Ovary (tissue), 9 donors: ENCODE measurements around the gene IGSF9. TPM values are rescaled to one million over a fixed set of nuclear protein-coding genes. Genes with fewer than 3 reads are reported as not detected.

Experiments
- DNase-seq, 5 donors: peaks; one replicate each; pipeline ENCODE4 v3.0.0-alpha.2; 2019 to 2020
- H3K27ac ChIP-seq, 2 donors: fragments of 200-600 bp; one replicate each; pipeline versions ENCODE4 v1.5.1 to v1.8.0; 2019 to 2022
- H3K27me3 ChIP-seq: fragments of 200-600 bp; one replicate; pipeline ENCODE4 v1.8.0; 2022
- H3K36me3 ChIP-seq: fragments of 200-600 bp; sonication (generic); one replicate; pipeline ENCODE4 v1.5.1; 2019
- H3K4me1 ChIP-seq: one replicate; pipeline ENCODE4 v1.8.1; 2013; ENCODE audit warnings: mild to moderate bottlenecking, moderate library complexity; ENCODE audit not compliant: insufficient read depth
- H3K4me3 ChIP-seq: fragments of 200-600 bp; sonication (generic); one replicate; pipeline ENCODE4 v1.5.1; 2017
- H3K9me3 ChIP-seq, 2 donors: fragments of 200-600 bp in 1 of 2; sonication (generic) in 1 of 2; one replicate each; pipeline versions ENCODE4 v1.5.1 to v1.8.1; 2013 to 2019; ENCODE audit warnings: mild to moderate bottlenecking in 1 of 2, moderate library complexity in 1 of 2
- EP300 ChIP-seq: sonication (generic); formaldehyde crosslinking; IDR thresholded peaks from one replicate; pipeline ENCODE4 v1.6.1; 2017; ENCODE audit warnings: antibody characterized with exemption
- POLR2A ChIP-seq: fragments of 450-650 bp; IDR thresholded peaks from one replicate; pipeline ENCODE4 v1.6.1; 2017; ENCODE audit warnings: antibody characterized with exemption, mild to moderate bottlenecking, moderate library complexity
- WGBS, 3 donors: extraction: QIAGEN DNeasy Blood & Tissue Kit in 1 of 3; methylation state at CpG; one replicate each; pipeline versions ENCODE4 v1.1.5 to v1.1.7; 2013 to 2017; 5-methylcytosine and 5-hydroxymethylcytosine counted together
- intact Hi-C, 4 donors: fragments of 100-400 bp; cut with DNase I; formaldehyde crosslinking; loops; one replicate each; pipeline versions ENCODE4 v1.11.0 to v1.15.1; 2022 to 2023
- polyA plus RNA-seq, 2 donors: library from polyadenylated mRNA; stranded (reverse); fragments of 200-250 nt in 1 of 2; fragments of 350-450 nt in 1 of 2; fragmentation: Illumina TruSeq in 1 of 2; extraction: RNeasy Lipid Tissue Mini Kit (QIAGEN cat#74804) in 1 of 2; gene quantifications; one replicate each; pipeline ENCODE4 v1.2.3, GENCODE V29; 2013 to 2014
- total RNA-seq, 7 donors: library from RNA; depleted of rRNA in 2 of 7; stranded (reverse); fragments of >200 nt in 2 of 7; fragmentation: NEBNext Ultra II Directional in 3 of 7; extraction: Animal tissue kit (Norgen Biotek cat#: 25700) in 3 of 7; gene quantifications; one replicate each; pipeline versions ENCODE4 v1.1.0 to v1.2.4, GENCODE V29; 2016 to 2023
- TF ChIP-seq, protein P1 (sequence below), 3 donors: fragments of 450-650 bp in 2 of 3; fragments of 200-600 bp in 1 of 3; IDR thresholded peaks; one replicate each; pipeline versions ENCODE4 v1.5.1 to v1.8.0; 2016 to 2022; ENCODE audit warnings: antibody characterized with exemption in 3 of 3, mild to moderate bottlenecking in 1 of 3
- donor health status: DM: no; HTN: no; CAD: no; lungs with moderate emphysema.
- donor health status: DM: no; HTN: no; CAD: no.
- donor health status: Bipolar disorder and iron deficiency.
- donor health status: DM: yes; HTN: yes; CAD: no.
- donor health status: DM: no; HTN: no; CAD: no.
- donor health status: DM: yes; HTN: yes; CAD: no.

IGSF9 gene
- total and polyA plus RNA-seq, 9 donors = 0.10 to 14.0 (median 1.3) TPM

DNA sequence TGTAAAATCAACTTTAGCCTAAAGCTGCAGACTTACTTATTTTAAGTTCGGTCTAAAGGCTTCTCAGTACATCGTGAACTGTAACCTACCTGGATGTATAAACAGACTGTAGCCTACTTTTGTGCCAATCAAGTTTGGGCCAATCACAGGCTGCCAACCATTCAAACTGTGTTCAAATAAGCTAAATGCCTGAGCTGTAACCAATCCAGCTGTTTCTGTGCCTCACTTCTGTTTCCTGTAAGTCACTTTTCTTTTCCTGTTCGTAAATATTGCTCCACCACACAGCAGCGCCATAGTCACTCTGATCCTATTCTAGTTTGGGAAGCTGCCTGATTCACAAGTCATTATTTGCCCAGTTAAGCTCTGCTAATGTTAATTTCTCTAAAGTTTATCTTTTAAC is 46.1 kb upstream of the IGSF9 start:
- H3K9me3 ChIP-seq = no peaks in the 10 kb centered on the region
- H3K27ac ChIP-seq = no peak overlapping the region
- no peaks in the 10 kb centered on the region for H3K4me1 ChIP-seq
- no peaks in the 10 kb centered on the region for H3K27me3 ChIP-seq
- H3K4me3 ChIP-seq = no peak overlapping the region
- intact Hi-C loops = no loop called here
- DNase-seq = no peak
- WGBS, 3 donors = 43 to 62% (median 51%) methylated on average over 4 of the region's 4 CpGs
- no peak for TF ChIP-seq POLR2A
- TF ChIP-seq, protein P1, sequence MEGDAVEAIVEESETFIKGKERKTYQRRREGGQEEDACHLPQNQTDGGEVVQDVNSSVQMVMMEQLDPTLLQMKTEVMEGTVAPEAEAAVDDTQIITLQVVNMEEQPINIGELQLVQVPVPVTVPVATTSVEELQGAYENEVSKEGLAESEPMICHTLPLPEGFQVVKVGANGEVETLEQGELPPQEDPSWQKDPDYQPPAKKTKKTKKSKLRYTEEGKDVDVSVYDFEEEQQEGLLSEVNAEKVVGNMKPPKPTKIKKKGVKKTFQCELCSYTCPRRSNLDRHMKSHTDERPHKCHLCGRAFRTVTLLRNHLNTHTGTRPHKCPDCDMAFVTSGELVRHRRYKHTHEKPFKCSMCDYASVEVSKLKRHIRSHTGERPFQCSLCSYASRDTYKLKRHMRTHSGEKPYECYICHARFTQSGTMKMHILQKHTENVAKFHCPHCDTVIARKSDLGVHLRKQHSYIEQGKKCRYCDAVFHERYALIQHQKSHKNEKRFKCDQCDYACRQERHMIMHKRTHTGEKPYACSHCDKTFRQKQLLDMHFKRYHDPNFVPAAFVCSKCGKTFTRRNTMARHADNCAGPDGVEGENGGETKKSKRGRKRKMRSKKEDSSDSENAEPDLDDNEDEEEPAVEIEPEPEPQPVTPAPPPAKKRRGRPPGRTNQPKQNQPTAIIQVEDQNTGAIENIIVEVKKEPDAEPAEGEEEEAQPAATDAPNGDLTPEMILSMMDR (IDR thresholded peaks at IDR 0.05) = no peak
- no peak for TF ChIP-seq EP300
- H3K36me3 ChIP-seq = no peaks in the 10 kb centered on the region

DNA sequence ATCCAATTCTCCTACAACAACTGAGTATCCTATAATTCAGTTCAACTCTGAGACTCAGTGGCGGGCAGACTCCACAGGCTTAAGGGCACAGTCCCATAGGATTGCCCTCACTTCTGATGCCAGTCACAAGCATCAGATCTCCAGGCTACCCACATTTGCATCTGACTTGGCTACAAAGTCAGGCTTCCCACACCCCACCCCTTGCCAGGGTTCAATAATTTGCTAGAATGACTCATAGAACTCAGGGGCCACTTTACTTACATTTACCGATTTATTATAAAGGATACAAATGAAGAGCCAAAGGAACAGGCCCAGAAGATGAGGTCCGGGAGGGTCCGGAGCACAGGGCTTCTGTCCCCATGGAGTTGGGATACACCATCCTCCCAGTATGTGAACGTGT is 44.6 kb upstream of the IGSF9 start:
- DNase-seq = no peak
- no peaks in the 10 kb centered on the region for H3K4me1 ChIP-seq
- no peak overlapping the region for H3K4me3 ChIP-seq
- no peak overlapping the region for H3K27ac ChIP-seq
- no peaks in the 10 kb centered on the region for H3K27me3 ChIP-seq
- no peak for TF ChIP-seq EP300
- TF ChIP-seq POLR2A = no peak
- TF ChIP-seq, protein P1 (IDR thresholded peaks at IDR 0.05) = no peak
- H3K36me3 ChIP-seq = no peaks in the 10 kb centered on the region
- 79 to 84% (median 79%) methylated on average over 5 of the region's 5 CpGs for WGBS, 3 donors
- intact Hi-C loops = no loop called here
- no peaks in the 10 kb centered on the region for H3K9me3 ChIP-seq

DNA sequence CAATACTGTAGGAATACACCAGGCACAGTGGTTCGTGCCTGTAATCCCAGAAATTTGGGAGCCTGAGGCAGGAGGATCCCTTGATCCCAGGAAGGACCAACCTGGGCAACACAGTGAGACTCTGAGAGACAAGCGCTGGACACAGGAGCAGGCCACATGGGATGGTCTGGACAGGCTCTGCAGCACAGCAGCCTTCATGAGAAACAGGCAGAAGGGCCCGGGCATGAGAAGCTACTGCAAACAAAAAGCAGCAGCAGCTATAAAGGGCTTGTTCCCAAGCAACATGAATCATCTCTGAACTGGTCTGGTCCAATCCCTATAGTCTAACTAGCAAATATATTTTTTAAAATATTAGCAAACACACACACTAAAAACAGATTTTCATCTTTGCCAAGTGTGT is 44.2 kb upstream of the IGSF9 start:
- WGBS, 3 donors = 62 to 81% (median 72%) methylated on average over 3 of the region's 3 CpGs
- intact Hi-C loops = no loop called here
- Histone ChIP-seq H3K9me3 (no peaks in the 10 kb centered on the region), H3K27ac (no peak overlapping the region), H3K27me3 (no peaks in the 10 kb centered on the region), H3K36me3 (no peaks in the 10 kb centered on the region), H3K4me3 (no peak overlapping the region), H3K4me1 (no peaks in the 10 kb centered on the region)
- DNase-seq = no peak
- no peak for TF ChIP-seq EP300

DNA sequence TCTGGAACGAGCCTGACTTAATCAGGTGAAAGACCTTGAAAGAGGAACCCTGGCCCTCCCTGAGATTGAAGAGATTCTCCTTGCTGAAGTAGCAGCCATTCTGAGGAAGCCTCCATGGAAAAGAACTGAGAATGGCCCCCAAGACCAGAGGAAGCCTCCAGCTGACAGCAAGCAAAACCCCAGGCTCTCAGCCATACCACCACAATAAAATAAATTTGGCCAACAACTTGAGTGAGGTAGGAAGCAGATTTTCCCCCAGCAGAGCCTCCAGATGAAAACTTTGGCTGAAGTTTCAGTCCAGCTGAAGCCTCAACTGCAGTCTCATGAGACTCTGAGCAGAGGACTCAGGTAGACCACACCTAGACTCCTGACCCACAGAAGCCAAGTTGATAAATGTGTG is 42.6 kb upstream of the IGSF9 start:
- H3K27me3 ChIP-seq = no peaks in the 10 kb centered on the region
- H3K27ac ChIP-seq = no peak overlapping the region
- no peak overlapping the region for H3K4me3 ChIP-seq
- H3K36me3 ChIP-seq = no peaks in the 10 kb centered on the region
- intact Hi-C loops = no loop called here
- H3K4me1 ChIP-seq = no peaks in the 10 kb centered on the region
- no peaks in the 10 kb centered on the region for H3K9me3 ChIP-seq
- 20 to 50% (median 27%) methylated on average over 1 of the region's 1 CpG for WGBS, 3 donors
- no peak for DNase-seq
- TF ChIP-seq, protein P1 (IDR thresholded peaks at IDR 0.05) = no peak
- no peak for TF ChIP-seq POLR2A
- no peak for TF ChIP-seq EP300

DNA sequence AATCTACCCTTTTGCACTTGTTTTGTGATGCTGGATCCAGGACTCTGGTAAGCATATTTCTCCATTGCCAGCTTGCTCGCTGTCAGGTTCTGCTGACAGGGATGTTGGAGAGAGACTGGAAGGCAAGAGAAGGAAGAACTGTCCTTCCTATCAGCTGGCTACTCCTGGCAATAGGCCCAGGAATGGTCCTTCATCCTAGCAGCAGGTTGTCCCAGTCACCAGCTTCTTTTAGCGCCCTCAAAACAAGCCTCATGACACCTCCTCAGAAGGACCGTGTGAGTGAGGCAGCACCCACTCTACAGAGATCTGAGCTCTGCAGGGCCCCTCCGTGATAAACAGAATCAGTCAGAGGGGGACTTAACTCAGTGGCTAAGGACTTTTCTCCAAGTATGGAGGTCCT is 41.8 kb upstream of the IGSF9 start:
- H3K4me1 ChIP-seq = no peaks in the 10 kb centered on the region
- H3K36me3 ChIP-seq = no peaks in the 10 kb centered on the region
- no peak for DNase-seq
- WGBS, 3 donors = 47 to 61% (median 48%) methylated on average over 4 of the region's 4 CpGs
- no peaks in the 10 kb centered on the region for H3K9me3 ChIP-seq
- H3K27me3 ChIP-seq = no peaks in the 10 kb centered on the region
- H3K27ac ChIP-seq = no peak overlapping the region
- TF ChIP-seq, protein P1 (IDR thresholded peaks at IDR 0.05) = no peak
- TF ChIP-seq POLR2A (no peak), EP300 (no peak)
- intact Hi-C loops = no loop called here
- no peak overlapping the region for H3K4me3 ChIP-seq
